AG04450 (cell line): Measurements from ENCODE around the gene RILPL2. TPM values are rescaled to one million over a fixed set of nuclear protein-coding genes. Genes with fewer than 3 reads are reported as not detected.
A peak's percentile ranks its signal among the peaks of the same experiment; 100 is the strongest.
"Not testable (repeated sequence)": the region's sequence is repeated elsewhere in the genome, so short reads cannot be mapped to it uniquely, and the experiment has no call there.

Experiments used
- CTCF ChIA-PET: fragments of 300-600, 350-600 bp; formaldehyde crosslinking; extraction: SDS; loops from one replicate; lab custom pipeline; 2022; ENCODE audit warnings: antibody characterized with exemption, inconsistent platforms; lab: Charles Lee
- POLR2A ChIA-PET: fragments of 350-600 bp; formaldehyde crosslinking; extraction: SDS; loops from one replicate; lab custom pipeline; 2021; ENCODE audit warnings: antibody characterized with exemption, inconsistent platforms; lab: Yijun Ruan, JAX
- DNase-seq: peaks from one replicate; pipeline ENCODE4 v3.0.0-alpha.2; 2011; ENCODE audit warnings: low read depth, low spot score
- H3K27ac ChIP-seq: one replicate; pipeline ENCODE4 v1.5.1; 2012; ENCODE audit warnings: low read depth, low read length, control low read depth
- H3K27me3 ChIP-seq: one replicate; pipeline ENCODE4 v1.6.0; 2012; ENCODE audit warnings: low read length; ENCODE audit not compliant: control insufficient read depth, insufficient read depth
- H3K4me3 ChIP-seq: 2 replicates; pipeline ENCODE4 v1.5.1; 2011; ENCODE audit warnings: mild to moderate bottlenecking, low read depth, low read length, control low read depth
- H3K9me3 ChIP-seq: 2 replicates; pipeline ENCODE4 v1.5.1; 2012; ENCODE audit warnings: low read length; ENCODE audit not compliant: control insufficient read depth, insufficient read depth
- polyA plus RNA-seq: library from polyadenylated mRNA; depleted of rRNA; stranded (reverse); fragments of >200 nt; gene quantifications from 2 replicates; pipeline ENCODE4 v1.2.3, GENCODE V29; 2011
- TF ChIP-seq, protein P1 (sequence below): IDR thresholded peaks from 2 replicates; pipeline ENCODE4 v1.5.1; 2011; ENCODE audit warnings: low read depth, low read length, control low read depth, inconsistent platforms

The RILPL2 gene
- polyA plus RNA-seq, 1 experiment, result 2.9 TPM

GRCh38 chr12:123384318-123384993 lies 52.0 kb downstream of the RILPL2 start:
- ChIA-PET CTCF (interaction anchor here (1.6 kb wide), 1 partner anchor 19 kb away, joined by 10 read pairs; the partner anchor contains the start of gene SBNO1), POLR2A (interaction anchor here (0.5 to 1.9 kb wide), 7 partner anchors 17 to 350 kb away, joined by 3 to 35 read pairs (median 4); partner anchors contain the start of genes MPHOSPH9, MTRFR and SNRNP35)
- no peaks in the 10 kb centered on the region; the same call in 1 of the 2 replicates for H3K9me3 ChIP-seq
- H3K27me3 ChIP-seq, result no peaks in the 10 kb centered on the region
- peak overlapping the region; percentile 81 for H3K27ac ChIP-seq
- H3K4me3 ChIP-seq, result peak overlapping the region; percentile 76
- no peak for DNase-seq
- TF ChIP-seq, protein P1, sequence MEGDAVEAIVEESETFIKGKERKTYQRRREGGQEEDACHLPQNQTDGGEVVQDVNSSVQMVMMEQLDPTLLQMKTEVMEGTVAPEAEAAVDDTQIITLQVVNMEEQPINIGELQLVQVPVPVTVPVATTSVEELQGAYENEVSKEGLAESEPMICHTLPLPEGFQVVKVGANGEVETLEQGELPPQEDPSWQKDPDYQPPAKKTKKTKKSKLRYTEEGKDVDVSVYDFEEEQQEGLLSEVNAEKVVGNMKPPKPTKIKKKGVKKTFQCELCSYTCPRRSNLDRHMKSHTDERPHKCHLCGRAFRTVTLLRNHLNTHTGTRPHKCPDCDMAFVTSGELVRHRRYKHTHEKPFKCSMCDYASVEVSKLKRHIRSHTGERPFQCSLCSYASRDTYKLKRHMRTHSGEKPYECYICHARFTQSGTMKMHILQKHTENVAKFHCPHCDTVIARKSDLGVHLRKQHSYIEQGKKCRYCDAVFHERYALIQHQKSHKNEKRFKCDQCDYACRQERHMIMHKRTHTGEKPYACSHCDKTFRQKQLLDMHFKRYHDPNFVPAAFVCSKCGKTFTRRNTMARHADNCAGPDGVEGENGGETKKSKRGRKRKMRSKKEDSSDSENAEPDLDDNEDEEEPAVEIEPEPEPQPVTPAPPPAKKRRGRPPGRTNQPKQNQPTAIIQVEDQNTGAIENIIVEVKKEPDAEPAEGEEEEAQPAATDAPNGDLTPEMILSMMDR, result no peak

- CTCF ChIA-PET, result no interaction called here
- no peak for DNase-seq
- H3K4me3 ChIP-seq, result no peak overlapping the region
- no peaks in the 10 kb centered on the region for H3K27me3 ChIP-seq
- no peaks in the 10 kb centered on the region; the same call in 1 of the 2 replicates for H3K9me3 ChIP-seq
- POLR2A ChIA-PET, result interaction anchor here (1.9 kb wide), 1 partner anchor 17 kb away, joined by 35 read pairs; no protein-coding TSS in a partner anchor
- no peak overlapping the region for H3K27ac ChIP-seq
- TF ChIP-seq, protein P1, result no peak
Measured at GRCh38 chr12:123382684-123383083, 53.8 kb downstream of the RILPL2 start.

GRCh38 chr12:123379391-123379790 lies 57.1 kb downstream of the RILPL2 start:
- Histone ChIP-seq H3K27me3 (no peaks in the 10 kb centered on the region), H3K9me3 (no peaks in the 10 kb centered on the region; the same call in 1 of the 2 replicates), H3K27ac (no peak overlapping the region), H3K4me3 (no peak overlapping the region)
- POLR2A ChIA-PET, result no interaction called here
- TF ChIP-seq, protein P1, result no peak
- no peak for DNase-seq
- CTCF ChIA-PET, result no interaction called here

DNA sequence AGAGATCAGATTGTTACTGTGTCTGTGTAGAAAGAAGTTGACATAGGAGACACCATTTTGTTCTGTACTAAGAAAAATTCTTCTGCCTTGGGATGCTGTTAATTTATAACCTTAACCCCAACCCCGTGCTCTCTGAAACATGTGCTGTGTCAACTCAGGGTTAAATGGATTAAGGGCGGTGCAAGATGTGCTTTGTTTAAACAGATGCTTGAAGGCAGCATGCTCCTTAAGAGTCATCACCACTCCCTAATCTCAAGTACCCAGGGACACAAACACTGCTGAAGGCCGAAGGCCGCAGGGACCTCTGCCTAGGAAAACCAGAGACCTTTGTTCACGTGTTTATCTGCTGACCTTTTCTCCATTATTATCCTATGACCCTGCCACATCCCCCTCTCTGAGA lies 64.1 kb downstream of the RILPL2 start:
- POLR2A ChIA-PET, CTCF ChIA-PET: not testable (repeated sequence)

GRCh38 chr12:123371667-123372368 lies 64.7 kb downstream of the RILPL2 start:
- DNase-seq, H3K4me3 ChIP-seq, POLR2A ChIA-PET, H3K27ac ChIP-seq, H3K9me3 ChIP-seq, H3K27me3 ChIP-seq, CTCF ChIA-PET: not testable (repeated sequence)

More for the DNA sequence above, 64.1 kb downstream of the RILPL2 start:
- H3K9me3 ChIP-seq, H3K4me3 ChIP-seq, H3K27ac ChIP-seq, DNase-seq, H3K27me3 ChIP-seq: not testable (repeated sequence)
